ENCODE measurements around the gene DLGAP1.

DNA sequence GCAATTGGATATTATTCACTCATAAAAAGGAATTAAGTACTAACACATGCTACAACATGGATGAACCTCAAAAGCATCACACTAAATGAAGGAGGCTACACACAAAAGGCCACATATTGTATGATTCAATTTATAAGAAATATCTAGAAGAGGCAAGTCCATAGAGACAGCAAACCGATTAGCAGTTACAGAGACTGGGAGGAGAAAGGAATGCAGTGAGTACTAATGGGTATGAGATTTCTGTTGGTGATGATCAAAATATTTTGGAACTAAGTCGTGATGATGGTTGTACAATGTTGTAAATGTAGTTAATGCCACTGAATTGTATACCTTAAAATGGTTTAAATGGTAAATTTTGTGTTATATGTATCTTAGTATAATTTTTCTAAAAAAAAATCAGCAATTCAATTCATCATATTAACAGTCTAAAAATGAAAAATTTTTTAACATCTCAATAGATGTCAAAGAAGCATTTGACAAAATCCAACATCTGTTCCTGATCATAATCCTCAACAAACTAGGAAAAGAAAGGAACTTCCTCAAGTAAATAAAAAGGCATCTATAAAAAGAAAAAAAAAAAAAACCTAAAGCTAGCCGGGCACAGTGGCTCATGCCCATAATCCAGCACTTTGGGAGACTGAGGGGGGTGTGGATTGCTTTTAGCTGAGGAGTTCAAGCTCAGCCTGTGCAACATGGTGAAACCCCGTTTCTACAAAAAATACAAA is 907.1 kb downstream of the DLGAP1 start:
- TF ChIP-seq NRF1 (IDR thresholded peaks at IDR 0.05; ENCODE audit: low read depth, low read length) (no peak), RAD21 (IDR thresholded peaks at IDR 0.05; ENCODE audit: low read length) (no peak), YY1 (IDR thresholded peaks at IDR 0.05; ENCODE audit: low read depth) (no peak), RFX5 (IDR thresholded peaks at IDR 0.05; ENCODE audit: low read length) (no peak), POLR2AphosphoS5 (IDR thresholded peaks at IDR 0.05; ENCODE audit: low read depth, low read length) (no peak), EZH2phosphoT487 (IDR thresholded peaks at IDR 0.05; ENCODE audit: borderline replicate concordance, low read depth) (no peak), FOSL2 (IDR thresholded peaks at IDR 0.05; ENCODE audit: borderline replicate concordance, low read depth) (no peak), SMC3 (IDR thresholded peaks at IDR 0.05; ENCODE audit: low read depth, low read length) (no peak), JUND (IDR thresholded peaks at IDR 0.05) (no peak), TEAD4 (IDR thresholded peaks at IDR 0.05; ENCODE audit: borderline replicate concordance, insufficient read depth) (no peak)
- TF ChIP-seq, protein P1, sequence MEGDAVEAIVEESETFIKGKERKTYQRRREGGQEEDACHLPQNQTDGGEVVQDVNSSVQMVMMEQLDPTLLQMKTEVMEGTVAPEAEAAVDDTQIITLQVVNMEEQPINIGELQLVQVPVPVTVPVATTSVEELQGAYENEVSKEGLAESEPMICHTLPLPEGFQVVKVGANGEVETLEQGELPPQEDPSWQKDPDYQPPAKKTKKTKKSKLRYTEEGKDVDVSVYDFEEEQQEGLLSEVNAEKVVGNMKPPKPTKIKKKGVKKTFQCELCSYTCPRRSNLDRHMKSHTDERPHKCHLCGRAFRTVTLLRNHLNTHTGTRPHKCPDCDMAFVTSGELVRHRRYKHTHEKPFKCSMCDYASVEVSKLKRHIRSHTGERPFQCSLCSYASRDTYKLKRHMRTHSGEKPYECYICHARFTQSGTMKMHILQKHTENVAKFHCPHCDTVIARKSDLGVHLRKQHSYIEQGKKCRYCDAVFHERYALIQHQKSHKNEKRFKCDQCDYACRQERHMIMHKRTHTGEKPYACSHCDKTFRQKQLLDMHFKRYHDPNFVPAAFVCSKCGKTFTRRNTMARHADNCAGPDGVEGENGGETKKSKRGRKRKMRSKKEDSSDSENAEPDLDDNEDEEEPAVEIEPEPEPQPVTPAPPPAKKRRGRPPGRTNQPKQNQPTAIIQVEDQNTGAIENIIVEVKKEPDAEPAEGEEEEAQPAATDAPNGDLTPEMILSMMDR (IDR thresholded peaks at IDR 0.05): no peak
